Mesenchymal stem cell (in vitro differentiated cells and primary cell): ENCODE data around the gene PCSK1N.

Source experiments
- DNase-seq: peaks from one replicate; pipeline ENCODE4 v3.0.0-alpha.2; 2013
- H2AFZ ChIP-seq: one replicate; pipeline ENCODE4 v1.6.1; 2013; ENCODE audit warnings: low read depth, mild to moderate bottlenecking, control low read depth, inconsistent platforms, low read length, moderate library complexity
- H2AK5ac ChIP-seq: 2 replicates; pipeline ENCODE4 v1.6.1; 2013; ENCODE audit warnings: low read length, moderate library complexity, mild to moderate bottlenecking, inconsistent platforms; ENCODE audit not compliant: severe bottlenecking
- H2BK120ac ChIP-seq: one replicate; pipeline ENCODE4 v1.6.1; 2013; ENCODE audit warnings: low read depth, mild to moderate bottlenecking, inconsistent platforms, low read length, moderate library complexity
- H2BK12ac ChIP-seq, 2 experiments: one replicate each; pipeline ENCODE4 v1.6.1; 2013; ENCODE audit warnings: inconsistent platforms in 2 of 2, low read length in 2 of 2, mild to moderate bottlenecking in 2 of 2, moderate library complexity in 2 of 2, control low read depth in 1 of 2
- H2BK15ac ChIP-seq: one replicate; pipeline ENCODE4 v1.6.1; 2013; ENCODE audit warnings: mild to moderate bottlenecking, low read depth, inconsistent platforms; ENCODE audit not compliant: poor library complexity, severe bottlenecking
- H2BK5ac ChIP-seq: 2 replicates; pipeline ENCODE4 v1.6.1; 2013; ENCODE audit warnings: low read depth, mild to moderate bottlenecking, low read length, control low read depth, inconsistent platforms; ENCODE audit not compliant: poor library complexity, severe bottlenecking
- H3K14ac ChIP-seq, 2 experiments: one replicate each; pipeline ENCODE4 v1.6.1; 2013; ENCODE audit warnings: inconsistent platforms in 2 of 2, low read length in 2 of 2, control low read depth in 1 of 2, mild to moderate bottlenecking in 1 of 2, moderate library complexity in 1 of 2
- H3K18ac ChIP-seq, 2 experiments: one replicate each; pipeline ENCODE4 v1.6.1; 2013; ENCODE audit warnings: inconsistent platforms in 2 of 2, low read length in 2 of 2, control low read depth in 1 of 2, low read depth in 1 of 2, mild to moderate bottlenecking in 1 of 2
- H3K23ac ChIP-seq, 2 experiments: one replicate each; pipeline ENCODE4 v1.6.1; 2013; ENCODE audit warnings: inconsistent platforms in 2 of 2, low read length in 2 of 2, mild to moderate bottlenecking in 2 of 2, moderate library complexity in 2 of 2, control low read depth in 1 of 2
- H3K27ac ChIP-seq: 2 replicates; pipeline ENCODE4 v1.5.1; 2013; ENCODE audit warnings: mild to moderate bottlenecking, moderate library complexity, low read length, control low read depth, inconsistent platforms; ENCODE audit not compliant: poor library complexity, severe bottlenecking
- H3K27me3 ChIP-seq, 2 experiments: 2 replicates each; pipeline versions ENCODE4 v1.6.1 to v1.7.0; 2013; ENCODE audit warnings: low read length in 2 of 2, mild to moderate bottlenecking in 2 of 2, moderate library complexity in 2 of 2, control low read depth in 1 of 2, inconsistent platforms in 1 of 2; ENCODE audit not compliant: control insufficient read depth in 1 of 2, insufficient read depth in 1 of 2
- H3K36me3 ChIP-seq, 2 experiments: 2 replicates each; pipeline versions ENCODE4 v1.6.1 to v1.7.0; 2013; ENCODE audit warnings: low read length in 2 of 2, control low read depth in 1 of 2, inconsistent platforms in 1 of 2, low read depth in 1 of 2, mild to moderate bottlenecking in 1 of 2; ENCODE audit not compliant: insufficient read depth in 2 of 2, control insufficient read depth in 1 of 2
- H3K4ac ChIP-seq, 2 experiments: one replicate each; pipeline ENCODE4 v1.6.1; 2013; ENCODE audit warnings: inconsistent platforms in 2 of 2, low read length in 2 of 2, mild to moderate bottlenecking in 2 of 2, moderate library complexity in 2 of 2, control low read depth in 1 of 2, low read depth in 1 of 2
- H3K4me1 ChIP-seq: 2 replicates; pipeline ENCODE4 v1.6.1; 2013; ENCODE audit warnings: low read depth, low read length, control low read depth; ENCODE audit not compliant: control insufficient read depth, insufficient read depth
- H3K4me2 ChIP-seq: 2 replicates; pipeline ENCODE4 v1.6.1; 2013; ENCODE audit warnings: low read length, mild to moderate bottlenecking, inconsistent platforms; ENCODE audit not compliant: poor library complexity, severe bottlenecking
- H3K4me3 ChIP-seq, 2 experiments: 2 replicates each; pipeline versions ENCODE4 v1.5.1 to v1.7.0; 2013; ENCODE audit warnings: low read length in 2 of 2, mild to moderate bottlenecking in 2 of 2, control low read depth in 1 of 2, low read depth in 1 of 2; ENCODE audit not compliant: insufficient read depth in 1 of 2
- H3K79me1 ChIP-seq: replicated peaks from 2 replicates; pipeline ENCODE4 v1.6.1; 2013; ENCODE audit warnings: mild to moderate bottlenecking, control low read depth, low read length, inconsistent platforms; ENCODE audit not compliant: poor library complexity, severe bottlenecking
- H3K9ac ChIP-seq: 2 replicates; pipeline ENCODE4 v1.7.0; 2013; ENCODE audit warnings: mild to moderate bottlenecking, low read length, moderate library complexity
- H3K9me3 ChIP-seq: 2 replicates; pipeline ENCODE4 v1.7.0; 2013; ENCODE audit warnings: mild to moderate bottlenecking, low read length; ENCODE audit not compliant: control insufficient read depth
- H4K8ac ChIP-seq: one replicate; pipeline ENCODE4 v1.6.1; 2013; ENCODE audit warnings: inconsistent platforms, mild to moderate bottlenecking, low read length, moderate library complexity
- H4K91ac ChIP-seq: one replicate; pipeline ENCODE4 v1.6.1; 2013; ENCODE audit warnings: mild to moderate bottlenecking, low read length, inconsistent platforms
- WGBS: methylation state at CpG from one replicate; pipeline ENCODE4 v1.1.7; 2013; ENCODE audit warnings: mixed read lengths; 5-methylcytosine and 5-hydroxymethylcytosine counted together

PCSK1N gene

DNA sequence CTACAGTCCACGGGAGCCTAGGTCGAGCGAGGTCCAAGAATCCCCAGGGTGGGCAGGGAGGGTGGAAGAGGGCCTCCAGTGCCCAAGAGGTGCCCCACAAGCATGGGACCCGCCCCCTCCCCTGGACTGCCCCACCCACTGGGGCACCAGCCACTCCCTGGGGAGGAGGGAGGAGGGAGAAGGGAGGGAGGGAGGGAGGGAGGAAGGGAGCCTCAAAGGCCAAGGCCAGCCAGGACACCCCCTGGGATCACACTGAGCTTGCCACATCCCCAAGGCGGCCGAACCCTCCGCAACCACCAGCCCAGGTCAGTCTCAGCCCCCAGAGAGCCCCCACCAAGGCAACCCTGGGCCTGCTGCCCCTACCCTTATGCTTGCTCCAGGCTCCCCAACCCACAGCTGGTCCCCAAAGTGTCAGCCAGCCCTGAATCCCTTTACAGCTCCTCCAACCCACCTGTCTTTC is 49.0 kb downstream of the PCSK1N start, which contains the start of gene GATA1:
GATA1 (plus strand) TSS at position 250 of the 460 bp plus-strand sequence. CDS start 4,520 bp downstream, outside the sequence.
- 92% methylated on average over 3 of the region's 7 CpGs for WGBS
- no peak within 1 kb of the TSS for H2BK120ac ChIP-seq
- no peak within 1 kb of the TSS for H2AK5ac ChIP-seq
- no peak within 1 kb of the TSS for H4K8ac ChIP-seq
- no peak within 1 kb of the TSS for H2BK5ac ChIP-seq
- H3K79me1 ChIP-seq: no peaks in the 10 kb centered on the region
- H3K23ac ChIP-seq: no peak within 1 kb of the TSS
- no peak within 1 kb of the TSS for H2AFZ ChIP-seq
- no peak within 1 kb of the TSS for H2BK15ac ChIP-seq
- H3K14ac ChIP-seq: no peak within 1 kb of the TSS
- H3K4me1 ChIP-seq: no peaks in the 10 kb centered on the region
- no peak within 1 kb of the TSS for H3K4me3 ChIP-seq
- no peak within 1 kb of the TSS for H4K91ac ChIP-seq
- no peak within 1 kb of the TSS for H3K27ac ChIP-seq
- H3K36me3 ChIP-seq: no peaks in the 10 kb centered on the region
- H2BK12ac ChIP-seq: no peak within 1 kb of the TSS
- no peak within 1 kb of the TSS for H3K9ac ChIP-seq
- no peak within 1 kb of the TSS for H3K4ac ChIP-seq
- peaks cover 8 to 63% of the 10 kb centered on the region in 2 experiments for H3K27me3 ChIP-seq
- no peaks in the 10 kb centered on the region for H3K9me3 ChIP-seq
- no peak for DNase-seq
- H3K18ac ChIP-seq: no peak within 1 kb of the TSS
- H3K4me2 ChIP-seq: no peak within 1 kb of the TSS

DNA sequence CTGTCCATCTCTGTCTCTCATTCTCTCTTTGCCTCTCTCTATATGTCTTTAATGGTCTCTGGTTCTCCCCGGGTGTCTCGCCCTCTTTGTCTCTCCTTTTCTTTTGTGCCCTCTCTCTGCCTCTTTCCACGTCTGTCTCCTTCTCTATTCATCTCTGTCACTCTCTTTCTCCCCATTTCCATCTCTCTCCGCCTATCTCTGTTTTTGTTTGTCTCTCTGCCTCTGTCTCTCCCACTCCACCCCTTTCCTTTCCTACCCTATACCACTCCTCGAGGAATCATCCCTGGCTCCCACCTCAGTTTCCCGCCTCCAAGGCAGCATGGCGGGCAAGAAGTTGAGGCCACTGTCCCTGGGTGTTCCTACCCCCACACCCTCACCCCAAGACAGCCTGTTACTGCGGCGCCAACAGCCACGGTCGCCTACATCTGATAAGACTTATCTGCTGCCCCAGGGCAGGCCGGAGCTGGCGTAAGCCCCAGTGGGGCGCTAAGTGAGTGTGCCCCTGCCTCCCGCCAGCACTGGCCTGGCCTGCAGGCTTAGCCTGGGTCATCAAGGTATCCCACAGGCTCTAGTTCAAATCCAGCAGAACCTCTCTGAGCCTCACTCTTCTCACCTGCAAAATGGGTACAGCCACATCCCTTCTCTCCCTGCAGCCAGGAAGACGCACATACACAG is 49.7 kb downstream of the PCSK1N start:
- H3K27me3 ChIP-seq: peaks cover 8 to 58% of the 10 kb centered on the region in 2 experiments
- H3K23ac ChIP-seq: no peak overlapping the region
- H2BK12ac ChIP-seq: no peak overlapping the region
- no peak overlapping the region for H3K9ac ChIP-seq
- H2AFZ ChIP-seq: no peak overlapping the region
- no peak overlapping the region for H3K4me2 ChIP-seq
- H3K36me3 ChIP-seq: no peaks in the 10 kb centered on the region
- no peak overlapping the region for H2BK120ac ChIP-seq
- DNase-seq: no peak
- no peak overlapping the region for H3K14ac ChIP-seq
- 95% methylated on average over 16 of the region's 16 CpGs for WGBS
- no peak overlapping the region for H4K91ac ChIP-seq
- no peak overlapping the region for H2BK15ac ChIP-seq
- H3K79me1 ChIP-seq: no peaks in the 10 kb centered on the region
- H3K4me1 ChIP-seq: no peaks in the 10 kb centered on the region
- no peak overlapping the region for H2AK5ac ChIP-seq
- no peak overlapping the region for H2BK5ac ChIP-seq
- no peak overlapping the region for H3K18ac ChIP-seq
- H3K9me3 ChIP-seq: no peaks in the 10 kb centered on the region
- H3K4me3 ChIP-seq: no peak overlapping the region
- H3K4ac ChIP-seq: no peak overlapping the region
- no peak overlapping the region for H4K8ac ChIP-seq
- no peak overlapping the region for H3K27ac ChIP-seq

GRCh38 chrX:48785186-48785539 is 50.2 kb downstream of the PCSK1N start:
- no CpG with 5 or more reads among the region's 1 CpG for WGBS
- Histone ChIP-seq H3K23ac (no peak overlapping the region), H3K4me3 (no peak overlapping the region), H2AFZ (no peak overlapping the region), H4K91ac (no peak overlapping the region), H3K4me1 (no peaks in the 10 kb centered on the region), H3K18ac (no peak overlapping the region), H3K9me3 (no peaks in the 10 kb centered on the region), H2BK15ac (no peak overlapping the region), H3K27ac (no peak overlapping the region), H4K8ac (no peak overlapping the region), H3K9ac (no peak overlapping the region), H3K4me2 (no peak overlapping the region), H2BK12ac (no peak overlapping the region), H3K27me3 (peaks cover 8 to 56% of the 10 kb centered on the region in 2 experiments), H2BK120ac (no peak overlapping the region), H2AK5ac (no peak overlapping the region), H3K36me3 (no peaks in the 10 kb centered on the region), H3K4ac (no peak overlapping the region), H3K79me1 (no peaks in the 10 kb centered on the region), H3K14ac (no peak overlapping the region), H2BK5ac (no peak overlapping the region)
- DNase-seq: no peak

DNA sequence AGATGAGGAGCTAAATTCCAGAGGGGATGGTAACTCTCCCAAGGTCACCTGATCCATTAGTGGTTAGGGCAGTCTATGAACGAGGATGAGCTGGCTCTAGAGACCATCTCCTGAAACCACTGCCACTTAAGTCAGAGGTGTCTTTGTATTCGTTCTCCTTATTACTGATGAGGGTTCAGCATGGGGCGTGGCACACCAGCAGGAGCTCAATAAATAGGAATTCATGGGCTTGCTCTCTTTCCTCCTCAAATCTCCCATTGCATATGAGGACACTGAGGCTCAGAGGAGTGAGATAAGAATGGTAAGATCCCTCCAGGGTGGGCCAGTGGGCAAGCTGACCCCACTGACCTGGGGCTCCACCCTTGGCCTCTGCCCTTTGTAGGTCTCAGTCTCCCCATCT is 50.7 kb downstream of the PCSK1N start:
- H3K27me3 ChIP-seq: peaks cover 8 to 56% of the 10 kb centered on the region in 2 experiments
- H2BK12ac ChIP-seq: no peak overlapping the region
- H3K4me3 ChIP-seq: no peak overlapping the region
- H3K9me3 ChIP-seq: no peaks in the 10 kb centered on the region
- no peaks in the 10 kb centered on the region for H3K79me1 ChIP-seq
- H3K18ac ChIP-seq: no peak overlapping the region
- no peak overlapping the region for H4K91ac ChIP-seq
- no peaks in the 10 kb centered on the region for H3K4me1 ChIP-seq
- H2BK120ac ChIP-seq: no peak overlapping the region
- H3K27ac ChIP-seq: no peak overlapping the region
- H3K36me3 ChIP-seq: no peaks in the 10 kb centered on the region
- no peak for DNase-seq
- no peak overlapping the region for H2AK5ac ChIP-seq
- no peak overlapping the region for H3K4ac ChIP-seq
- no peak overlapping the region for H2BK15ac ChIP-seq
- 54% methylated on average over 2 of the region's 3 CpGs for WGBS
- no peak overlapping the region for H2BK5ac ChIP-seq
- H3K14ac ChIP-seq: no peak overlapping the region
- H3K23ac ChIP-seq: no peak overlapping the region
- no peak overlapping the region for H3K9ac ChIP-seq
- H4K8ac ChIP-seq: no peak overlapping the region
- no peak overlapping the region for H3K4me2 ChIP-seq
- no peak overlapping the region for H2AFZ ChIP-seq
